ENCODE results near the gene ADAMTS14. TPM values are rescaled to one million over a fixed set of nuclear protein-coding genes. Genes with fewer than 3 reads are reported as not detected.

The ADAMTS14 gene
- total RNA-seq, 1 experiment from 2014 or later, result 1.6 TPM

DNA sequence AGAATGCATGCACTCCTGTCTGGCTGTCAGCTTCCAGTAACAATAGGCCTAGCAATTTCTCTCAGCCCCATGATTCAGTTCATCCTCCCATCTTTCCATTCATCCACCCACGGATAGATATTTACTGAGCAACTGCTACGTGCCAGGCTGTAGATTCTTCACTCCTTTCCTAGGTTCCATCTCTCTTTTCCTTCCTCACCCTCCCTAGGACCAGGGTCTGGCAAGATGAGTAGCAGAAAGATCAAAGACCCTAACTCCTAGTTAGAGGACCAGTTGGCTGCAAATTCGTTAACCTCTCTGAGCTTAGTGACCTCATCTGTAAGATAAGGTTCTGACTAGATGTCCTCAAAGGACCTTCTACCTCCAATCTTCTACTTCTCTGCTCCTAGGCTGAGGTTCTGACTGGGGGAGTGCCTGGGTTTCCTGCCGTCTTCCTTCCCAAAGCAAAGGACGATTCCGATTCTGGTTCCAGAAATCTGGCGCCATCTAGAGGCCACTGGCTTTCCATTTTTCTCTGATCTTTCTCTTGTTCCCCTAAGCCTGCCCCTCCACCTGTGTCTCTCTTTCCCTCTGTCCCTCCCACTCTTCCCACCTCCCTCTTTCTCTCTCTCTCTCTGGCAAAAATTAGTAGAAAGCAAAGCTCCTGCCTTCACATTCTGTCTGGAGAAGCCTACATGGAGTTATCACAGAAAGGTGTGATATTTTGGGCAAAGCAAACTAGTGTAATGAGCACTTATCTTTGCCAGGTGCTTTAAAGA is 86.6 kb downstream of the ADAMTS14 start:
- no peak overlapping the region for H2BK12ac ChIP-seq (ENCODE audit: insufficient read length, low read depth, low read length)
- H3K23me2 ChIP-seq (ENCODE audit: insufficient read length, low read depth, low read length, poor library complexity, severe bottlenecking), result no peaks in the 10 kb centered on the region
- H4K5ac ChIP-seq (ENCODE audit: insufficient read length, low read depth, low read length), result no peak overlapping the region
- H3K9ac ChIP-seq (ENCODE audit: extremely low read depth, insufficient read length, low read length), result no peak overlapping the region
- Mint-ChIP-seq H3K4me3 (no peak overlapping the region; a peak in 1 of 5 replicates), H3K9me3 (no peaks in the 10 kb centered on the region; a peak in 1 of 5 replicates), H3K27ac (no peak overlapping the region), H3K4me1 (peaks cover 33 to 36% of the 10 kb centered on the region in 2 experiments), H3K27me3 (ENCODE audit: low read depth) (no peaks in the 10 kb centered on the region), H3K36me3 (ENCODE audit: insufficient read depth in 1 of 3, low read depth in 3 of 3) (no peaks in the 10 kb centered on the region)
- no peak overlapping the region for H4K91ac ChIP-seq (ENCODE audit: insufficient read length, low read depth, low read length)
- no peak overlapping the region for H3K4ac ChIP-seq (ENCODE audit: low read depth, low read length)
- no peak overlapping the region for H3K18ac ChIP-seq (ENCODE audit: insufficient read length, low read depth, low read length)
- no peak overlapping the region for H3K4me2 ChIP-seq (ENCODE audit: insufficient read depth, insufficient read length, low read length)
- H3K79me2 ChIP-seq (ENCODE audit: insufficient read depth, low read length), result no peaks in the 10 kb centered on the region
- no peak overlapping the region for H2AFZ ChIP-seq (ENCODE audit: low read length)
- H3K27me3 ChIP-seq (ENCODE audit: insufficient read depth, low read length), result no peaks in the 10 kb centered on the region
- no peak overlapping the region for H2BK15ac ChIP-seq (ENCODE audit: low read depth, low read length)
- H3K4me1 ChIP-seq (ENCODE audit: insufficient read depth, low read length), result no peaks in the 10 kb centered on the region
- no peak overlapping the region for H3K56ac ChIP-seq (ENCODE audit: insufficient read length, low read depth, low read length)
- H3K9me3 ChIP-seq (ENCODE audit: control insufficient read depth, low read depth, low read length), result no peaks in the 10 kb centered on the region
- no peaks in the 10 kb centered on the region for H4K20me1 ChIP-seq (ENCODE audit: control insufficient read depth, insufficient read depth, insufficient read length)
- no peak overlapping the region for H2BK20ac ChIP-seq (ENCODE audit: low read depth, low read length, poor library complexity, severe bottlenecking)
- WGBS (ENCODE audit: extremely low coverage, insufficient read length, low lambda C conversion rate), result no CpG with 5 or more reads among the region's 7 CpGs
- no peak overlapping the region for H2BK5ac ChIP-seq (ENCODE audit: insufficient read length, low read length)
- DNase-seq, result peak; percentile 78
- H2AK5ac ChIP-seq (ENCODE audit: insufficient read length, low read length), result no peak overlapping the region
- no peak overlapping the region for H3T11ph ChIP-seq (ENCODE audit: low read length)
- no peak overlapping the region for H3K27ac ChIP-seq (ENCODE audit: insufficient read length, low read depth, low read length)
- no peak overlapping the region for H3K23ac ChIP-seq (ENCODE audit: insufficient read length, low read depth, low read length)
- no peak overlapping the region for H4K8ac ChIP-seq (replicated peaks; ENCODE audit: insufficient read length, low read depth, low read length)
- no peak overlapping the region for H2BK120ac ChIP-seq (ENCODE audit: low read depth, low read length, poor library complexity, severe bottlenecking)
- no peaks in the 10 kb centered on the region for H3K79me1 ChIP-seq (ENCODE audit: insufficient read depth, low read depth, low read length, poor library complexity, severe bottlenecking)
- TF ChIP-seq, protein P1, sequence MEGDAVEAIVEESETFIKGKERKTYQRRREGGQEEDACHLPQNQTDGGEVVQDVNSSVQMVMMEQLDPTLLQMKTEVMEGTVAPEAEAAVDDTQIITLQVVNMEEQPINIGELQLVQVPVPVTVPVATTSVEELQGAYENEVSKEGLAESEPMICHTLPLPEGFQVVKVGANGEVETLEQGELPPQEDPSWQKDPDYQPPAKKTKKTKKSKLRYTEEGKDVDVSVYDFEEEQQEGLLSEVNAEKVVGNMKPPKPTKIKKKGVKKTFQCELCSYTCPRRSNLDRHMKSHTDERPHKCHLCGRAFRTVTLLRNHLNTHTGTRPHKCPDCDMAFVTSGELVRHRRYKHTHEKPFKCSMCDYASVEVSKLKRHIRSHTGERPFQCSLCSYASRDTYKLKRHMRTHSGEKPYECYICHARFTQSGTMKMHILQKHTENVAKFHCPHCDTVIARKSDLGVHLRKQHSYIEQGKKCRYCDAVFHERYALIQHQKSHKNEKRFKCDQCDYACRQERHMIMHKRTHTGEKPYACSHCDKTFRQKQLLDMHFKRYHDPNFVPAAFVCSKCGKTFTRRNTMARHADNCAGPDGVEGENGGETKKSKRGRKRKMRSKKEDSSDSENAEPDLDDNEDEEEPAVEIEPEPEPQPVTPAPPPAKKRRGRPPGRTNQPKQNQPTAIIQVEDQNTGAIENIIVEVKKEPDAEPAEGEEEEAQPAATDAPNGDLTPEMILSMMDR (conservative IDR thresholded peaks at IDR 0.05), result peak; percentile 91
- no peak overlapping the region for H3K14ac ChIP-seq (ENCODE audit: insufficient read depth, low read length)
